ENCODE measurements around the gene GUF1.

GUF1 gene

GRCh38 chr4:44668526-44668925 lies 9.7 kb upstream of the GUF1 start:
- no peak overlapping the region for H3K4me3 ChIP-seq (ENCODE audit: low read depth, low read length)
- no peak for TF ChIP-seq CTCF (IDR thresholded peaks at IDR 0.05; ENCODE audit: insufficient read depth, low read depth, low read length, missing control alignments)
- no peak for DNase-seq (ENCODE audit: low read depth)

- no peak overlapping the region for H3K4me3 ChIP-seq (ENCODE audit: low read depth, low read length)
- TF ChIP-seq CTCF (IDR thresholded peaks at IDR 0.05; ENCODE audit: insufficient read depth, low read depth, low read length, missing control alignments), result no peak
- no peak for DNase-seq (ENCODE audit: low read depth)
Measured at GRCh38 chr4:44670506-44671199, 7.6 kb upstream of the GUF1 start.

GRCh38 chr4:44671636-44672035 lies 6.6 kb upstream of the GUF1 start:
- no peak for DNase-seq (ENCODE audit: low read depth)
- TF ChIP-seq CTCF (IDR thresholded peaks at IDR 0.05; ENCODE audit: insufficient read depth, low read depth, low read length, missing control alignments), result no peak
- no peak overlapping the region for H3K4me3 ChIP-seq (ENCODE audit: low read depth, low read length)

GRCh38 chr4:44674471-44674870 lies 3.7 kb upstream of the GUF1 start:
- H3K4me3 ChIP-seq (ENCODE audit: low read depth, low read length), result no peak overlapping the region
- no peak for DNase-seq (ENCODE audit: low read depth)
- no peak for TF ChIP-seq CTCF (IDR thresholded peaks at IDR 0.05; ENCODE audit: insufficient read depth, low read depth, low read length, missing control alignments)

- H3K4me3 ChIP-seq (ENCODE audit: low read depth, low read length), result no peak overlapping the region
- no peak for TF ChIP-seq CTCF (IDR thresholded peaks at IDR 0.05; ENCODE audit: insufficient read depth, low read depth, low read length, missing control alignments)
- no peak for DNase-seq (ENCODE audit: low read depth)
Measured at GRCh38 chr4:44675366-44675765, 2.9 kb upstream of the GUF1 start.

- peak; percentile 28 for DNase-seq (ENCODE audit: low read depth)
- TF ChIP-seq CTCF (IDR thresholded peaks at IDR 0.05; ENCODE audit: insufficient read depth, low read depth, low read length, missing control alignments), result no peak
- peak overlapping the region; percentile 93 for H3K4me3 ChIP-seq (ENCODE audit: low read depth, low read length)
Measured at GRCh38 chr4:44679060-44679459, 840 bp downstream of the GUF1 start.

- no peak overlapping the region for H3K4me3 ChIP-seq (ENCODE audit: low read depth, low read length)
- no peak for DNase-seq (ENCODE audit: low read depth)
- no peak for TF ChIP-seq CTCF (IDR thresholded peaks at IDR 0.05; ENCODE audit: insufficient read depth, low read depth, low read length, missing control alignments)
Measured at GRCh38 chr4:44684648-44685047, 6.4 kb downstream of the GUF1 start.
